K562 (cell line): ENCODE results near the gene TNIP1. TPM values are rescaled to one million over a fixed set of nuclear protein-coding genes. Genes with fewer than 3 reads are reported as not detected.

ENCODE experiments used
- ATAC-seq: fragments of 200-7000 bp; cut with Tn5 transposase; 3 replicates; pipeline ENCODE4 v1.9.1; 2020; ENCODE audit warnings: moderate library complexity
- BruUV-seq: library from RNA; stranded (reverse); fragments of 400-500 nt; replicated peaks from 2 replicates; lab custom pipeline; 2021; lab: Mats Ljungman, UMichigan
- CTCF ChIA-PET: fragments of 300-600 bp; formaldehyde crosslinking; extraction: SDS; loops from one replicate; lab custom pipeline; 2021; ENCODE audit warnings: low intra/inter-chr PET ratio; lab: Yijun Ruan, JAX
- POLR2A ChIA-PET: fragments of 300-600, 350-650 bp; sonication (Branson Sonifier 250); formaldehyde crosslinking; extraction: SDS; loops from one replicate; lab custom pipeline; 2021; ENCODE audit warnings: antibody characterized with exemption, inconsistent platforms; lab: Yijun Ruan, JAX
- DNase-seq, 4 experiments: peaks; one replicate each; pipeline versions ENCODE4 v3.0.0 to v3.0.0-alpha.2; 2011 to 2018; ENCODE audit warnings: low spot score in 3 of 4, mixed read lengths in 3 of 4; ENCODE audit errors: extremely low read depth in 1 of 4
- FAIRE-seq: peaks from 2 replicates; lab custom pipeline; 2011; peaks lifted over from hg19 to GRCh38; lab: Jason Lieb, UNC
- H2AFZ ChIP-seq: 2 replicates; pipeline ENCODE4 v1.6.0; 2011; ENCODE audit warnings: low read depth, low read length, control low read depth, inconsistent platforms
- H3K27ac ChIP-seq: fragments of 200-600 bp; 3 replicates; pipeline ENCODE4 v1.8.0; 2011; ENCODE audit warnings: low read depth, mild to moderate bottlenecking, control low read depth, inconsistent platforms, low read length, moderate library complexity, mixed read lengths; ENCODE audit errors: extremely low read depth
- H3K27me3 ChIP-seq, 2 experiments: fragments of 300-600 bp in 1 of 2; 2 replicates in 1 of 2; 3 replicates in 1 of 2; pipeline versions ENCODE4 v1.6.0 to v1.8.0; 2011; ENCODE audit warnings: inconsistent platforms in 2 of 2, low read length in 2 of 2, mild to moderate bottlenecking in 1 of 2, mixed read lengths in 1 of 2, moderate library complexity in 1 of 2; ENCODE audit not compliant: control insufficient read depth in 2 of 2, insufficient read depth in 2 of 2
- H3K36me3 ChIP-seq: fragments of 300-600 bp; 3 replicates; pipeline ENCODE4 v1.8.0; 2011; ENCODE audit warnings: mild to moderate bottlenecking, low read length, inconsistent platforms; ENCODE audit not compliant: control insufficient read depth, insufficient read depth
- H3K4me1 ChIP-seq, 2 experiments: fragments of 200-600 bp in 1 of 2; replicated peaks in 1 of 2; 2 replicates in 1 of 2; 3 replicates in 1 of 2; pipeline versions ENCODE4 v1.5.1 to v1.8.0; 2011; ENCODE audit warnings: inconsistent platforms in 2 of 2, low read length in 2 of 2, mild to moderate bottlenecking in 1 of 2, mixed read lengths in 1 of 2, moderate library complexity in 1 of 2; ENCODE audit not compliant: control insufficient read depth in 2 of 2, insufficient read depth in 2 of 2
- H3K4me2 ChIP-seq: 2 replicates; pipeline ENCODE4 v1.6.1; 2011; ENCODE audit warnings: low read length, control low read depth, inconsistent platforms, mixed read lengths; ENCODE audit not compliant: insufficient read depth
- H3K4me3 ChIP-seq: fragments of 200-600 bp; sonication (generic), shearing (Covaris generic); 2 replicates; pipeline ENCODE4 v1.5.1; 2016; ENCODE audit warnings: control low read depth, inconsistent platforms
- H3K79me2 ChIP-seq: fragments of 200-600 bp; 3 replicates; pipeline ENCODE4 v1.8.0; 2011; ENCODE audit warnings: low read length, inconsistent platforms; ENCODE audit not compliant: control insufficient read depth, insufficient read depth
- H3K9ac ChIP-seq, 2 experiments: 2 replicates each; pipeline versions ENCODE4 v1.6.0 to v1.6.1; 2011; ENCODE audit warnings: low read depth in 2 of 2, low read length in 2 of 2, control low read depth in 1 of 2, inconsistent platforms in 1 of 2, mild to moderate bottlenecking in 1 of 2, mixed read lengths in 1 of 2; ENCODE audit not compliant: insufficient read depth in 1 of 2
- H3K9me1 ChIP-seq: one replicate; pipeline ENCODE4 v1.6.0; 2011; ENCODE audit warnings: inconsistent platforms, mild to moderate bottlenecking, low read length, moderate library complexity; ENCODE audit not compliant: control insufficient read depth, insufficient read depth
- H3K9me3 ChIP-seq: replicated peaks from 2 replicates; pipeline ENCODE4 v1.5.1; 2011; ENCODE audit warnings: low read depth, low read length, inconsistent platforms; ENCODE audit not compliant: control insufficient read depth, insufficient read depth
- H4K20me1 ChIP-seq: replicated peaks from 2 replicates; pipeline ENCODE4 v1.6.1; 2011; ENCODE audit warnings: low read length, inconsistent platforms, mixed read lengths; ENCODE audit not compliant: control insufficient read depth, insufficient read depth
- ERF ChIP-seq: fragments of 450-650 bp; formaldehyde crosslinking; IDR thresholded peaks from 2 replicates; pipeline ENCODE4 v1.4.0; 2020; ENCODE audit warnings: mild to moderate bottlenecking, mixed read lengths
- IRF2 ChIP-seq: sonication (generic); formaldehyde crosslinking; IDR thresholded peaks from 2 replicates; pipeline ENCODE4 v1.8.1; 2022; ENCODE audit warnings: mild to moderate bottlenecking, missing genetic modification reagents
- SRF ChIP-seq, 2 experiments: fragments of 250-450, 450-650 bp in 1 of 2; sonication (Bioruptor Pico) in 1 of 2; sonication (generic) in 1 of 2; formaldehyde crosslinking; IDR thresholded peaks; 2 replicates each; pipeline versions ENCODE4 v1.5.0 to v1.5.1; 2020 to 2022; ENCODE audit warnings: mild to moderate bottlenecking in 1 of 2, missing genetic modification reagents in 1 of 2
- ZNF165 ChIP-seq: fragments of 250-450 bp; sonication (Bioruptor Pico); IDR thresholded peaks from 2 replicates; pipeline ENCODE4 v1.4.0; 2020; ENCODE audit warnings: borderline replicate concordance
- WGBS: fragments of 100-300 bp; shearing (Covaris generic); methylation state at CpG from one replicate; pipeline ENCODE4 v1.1.6; 2016; ENCODE audit warnings: low coverage, mixed read lengths; ENCODE audit not compliant: insufficient coverage; ENCODE audit errors: missing lambda C conversion rate; 5-methylcytosine and 5-hydroxymethylcytosine counted together
- in situ Hi-C: fragments of 300-500 bp; cut with MboI; formaldehyde crosslinking; loops from 4 replicates; pipeline ENCODE4 v1.15.0; 2018; ENCODE audit warnings: inconsistent platforms, mixed read lengths
- intact Hi-C: fragments of 100-400 bp; cut with micrococcal nuclease; formaldehyde crosslinking; loops from 2 replicates; pipeline ENCODE4 v1.14.2; 2022
- polyA plus RNA-seq, 8 experiments: library from polyadenylated mRNA; depleted of rRNA in 4 of 8; stranded (reverse) in 5 of 8; unstranded in 3 of 8; fragments of >200 nt; fragmentation: Nextera tagmentation in 2 of 8; fragmentation: Illumina TruSeq in 1 of 8; extraction: Ambion mirVana in 2 of 8; extraction: Trizol in 1 of 8; gene quantifications; 2 replicates each; pipeline versions ENCODE4 v1.2.1 to v1.2.3, GENCODE V29; 2011 to 2014; ENCODE audit warnings: inconsistent platforms in 1 of 8, missing spikeins in 1 of 8
- total RNA-seq, 7 experiments: library from RNA; depleted of rRNA in 6 of 7; stranded (reverse); fragments of >200 nt in 6 of 7; fragmentation: Illumina TruSeq in 2 of 7; extraction: Trizol in 2 of 7; gene quantifications; 2 replicates each; pipeline versions ENCODE4 v1.2.1 to v1.2.3, GENCODE V29; 2011 to 2021; ENCODE audit warnings: low replicate concordance in 1 of 7
- TF ChIP-seq, protein P1 (sequence below): fragments of 450-650 bp; IDR thresholded peaks from 2 replicates; pipeline ENCODE4 v1.6.1; 2017; ENCODE audit warnings: antibody characterized with exemption
- TF ChIP-seq, protein P2 (sequence below): fragments of 450-650 bp; IDR thresholded peaks from 2 replicates; pipeline ENCODE4 v1.6.1; 2018; ENCODE audit warnings: mild to moderate bottlenecking, low read depth; ENCODE audit not compliant: partially characterized antibody

The TNIP1 gene
- total and polyA plus RNA-seq, 9 of the 15 experiments (the other 6 are each of a cell fraction or from before 2014, with no cell fraction given): 0.46 to 41.0 (median 24.6) TPM

GRCh38 chr5:151019331-151019730 is 61.5 kb downstream of the TNIP1 start:
- H3K4me3 ChIP-seq: no peak overlapping the region
- peaks cover 33 to 69% of the 10 kb centered on the region in 2 experiments for H3K4me1 ChIP-seq
- DNase-seq: no peak
- TF ChIP-seq, protein P1, sequence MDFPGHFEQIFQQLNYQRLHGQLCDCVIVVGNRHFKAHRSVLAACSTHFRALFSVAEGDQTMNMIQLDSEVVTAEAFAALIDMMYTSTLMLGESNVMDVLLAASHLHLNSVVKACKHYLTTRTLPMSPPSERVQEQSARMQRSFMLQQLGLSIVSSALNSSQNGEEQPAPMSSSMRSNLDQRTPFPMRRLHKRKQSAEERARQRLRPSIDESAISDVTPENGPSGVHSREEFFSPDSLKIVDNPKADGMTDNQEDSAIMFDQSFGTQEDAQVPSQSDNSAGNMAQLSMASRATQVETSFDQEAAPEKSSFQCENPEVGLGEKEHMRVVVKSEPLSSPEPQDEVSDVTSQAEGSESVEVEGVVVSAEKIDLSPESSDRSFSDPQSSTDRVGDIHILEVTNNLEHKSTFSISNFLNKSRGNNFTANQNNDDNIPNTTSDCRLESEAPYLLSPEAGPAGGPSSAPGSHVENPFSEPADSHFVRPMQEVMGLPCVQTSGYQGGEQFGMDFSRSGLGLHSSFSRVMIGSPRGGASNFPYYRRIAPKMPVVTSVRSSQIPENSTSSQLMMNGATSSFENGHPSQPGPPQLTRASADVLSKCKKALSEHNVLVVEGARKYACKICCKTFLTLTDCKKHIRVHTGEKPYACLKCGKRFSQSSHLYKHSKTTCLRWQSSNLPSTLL: no peak
- no peak for TF ChIP-seq ERF (CRISPR knock-in tag)
- no peak for TF ChIP-seq ZNF165 (CRISPR knock-in tag)
- no peak for TF ChIP-seq SRF (CRISPR knock-in tag; IDR thresholded peaks at IDR 0.05)
- TF ChIP-seq, protein P2, sequence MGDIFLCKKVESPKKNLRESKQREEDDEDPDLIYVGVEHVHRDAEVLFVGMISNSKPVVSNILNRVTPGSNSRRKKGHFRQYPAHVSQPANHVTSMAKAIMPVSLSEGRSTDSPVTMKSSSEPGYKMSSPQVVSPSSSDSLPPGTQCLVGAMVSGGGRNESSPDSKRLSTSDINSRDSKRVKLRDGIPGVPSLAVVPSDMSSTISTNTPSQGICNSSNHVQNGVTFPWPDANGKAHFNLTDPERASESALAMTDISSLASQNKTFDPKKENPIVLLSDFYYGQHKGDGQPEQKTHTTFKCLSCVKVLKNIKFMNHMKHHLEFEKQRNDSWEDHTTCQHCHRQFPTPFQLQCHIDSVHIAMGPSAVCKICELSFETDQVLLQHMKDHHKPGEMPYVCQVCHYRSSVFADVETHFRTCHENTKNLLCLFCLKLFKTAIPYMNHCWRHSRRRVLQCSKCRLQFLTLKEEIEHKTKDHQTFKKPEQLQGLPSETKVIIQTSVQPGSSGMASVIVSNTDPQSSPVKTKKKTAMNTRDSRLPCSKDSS: no peak
- no peak for TF ChIP-seq IRF2 (CRISPR knock-in tag)
- H3K79me2 ChIP-seq: no peaks in the 10 kb centered on the region
- H3K9ac ChIP-seq: no peak overlapping the region
- no peak overlapping the region for H2AFZ ChIP-seq
- intact Hi-C loops (no loop called here), in situ Hi-C loops (no loop called here)
- WGBS: 97% methylated on average over 2 of the region's 2 CpGs
- ATAC-seq: no peak
- FAIRE-seq: no peak
- H3K27me3 ChIP-seq: no peaks in the 10 kb centered on the region
- no peaks in the 10 kb centered on the region for H3K9me1 ChIP-seq
- CTCF ChIA-PET: no interaction called here
- BruUV-seq: no TSS peak
- no peak overlapping the region for H3K27ac ChIP-seq
- no peak overlapping the region for H3K4me2 ChIP-seq
- no peaks in the 10 kb centered on the region for H3K9me3 ChIP-seq
- H4K20me1 ChIP-seq: no peaks in the 10 kb centered on the region
- POLR2A ChIA-PET: interaction anchor here (1.6 kb wide), 1 partner anchor 11 kb away, joined by 5 read pairs; no protein-coding TSS in a partner anchor
- H3K36me3 ChIP-seq: no peaks in the 10 kb centered on the region; the same call in 2 of the 3 replicates
